ENCODE measurements around the gene NTN4. TPM values are rescaled to one million over a fixed set of nuclear protein-coding genes. Genes with fewer than 3 reads are reported as not detected.

The NTN4 gene
- total and polyA plus RNA-seq, 10 of the 15 experiments (the other 5 are each of a cell fraction or from before 2014, with no cell fraction given), result 0.15 TPM; not detected in 9

GRCh38 chr12:95678684-95679083 lies 111.9 kb downstream of the NTN4 start:
- Histone ChIP-seq H2AFZ (ENCODE audit: control insufficient read depth, low read depth, low read length) (no peak overlapping the region), H3K79me2 (ENCODE audit: control insufficient read depth, insufficient read depth, low read length) (no peaks in the 10 kb centered on the region), H3K9me3 (replicated peaks; ENCODE audit: control insufficient read depth, insufficient read depth, low read length) (no peaks in the 10 kb centered on the region), H3K9ac (ENCODE audit: control insufficient read depth, insufficient read depth, low read length) (no peak overlapping the region), H3K4me1 (ENCODE audit: control insufficient read depth, insufficient read depth, low read length) (no peaks in the 10 kb centered on the region), H3K27ac (ENCODE audit: control insufficient read depth, insufficient read depth) (no peak overlapping the region), H4K20me1 (ENCODE audit: control insufficient read depth, insufficient read depth) (no peaks in the 10 kb centered on the region), H3K36me3 (ENCODE audit: control insufficient read depth in 2 of 2, insufficient read depth in 2 of 2, low read length in 1 of 2) (no peaks in the 10 kb centered on the region), H3K4me3 (no peak overlapping the region), H3K27me3 (replicated peaks in 1 of 2; ENCODE audit: control insufficient read depth in 2 of 2, insufficient read depth in 2 of 2, low read length in 1 of 2) (no peaks in the 10 kb centered on the region; a peak in 1 of 4 replicates), H3K4me2 (ENCODE audit: control insufficient read depth, insufficient read depth) (no peak overlapping the region)
- DNase-seq (ENCODE audit: low read depth, low spot score), result no peak
- RAD21 ChIA-PET (ENCODE audit: unreplicated experiment), result no interaction called here
- no TSS peak for BruUV-seq (replicated peaks)
- WGBS (ENCODE audit: insufficient coverage, insufficient replicate concordance, low lambda C conversion rate, missing lambda C conversion rate), result 10% methylated on average over 1 of the region's 1 CpG
- intact Hi-C loops (cut with micrococcal nuclease; ENCODE audit: unreplicated experiment), result no loop called here
- no peak for FAIRE-seq
- POLR2A ChIA-PET, result interaction anchor here (0.7 kb wide), 1 partner anchor 115 kb away, joined by 4 read pairs; no protein-coding TSS in a partner anchor
- CTCF ChIA-PET, result no interaction called here
- no peak for TF ChIP-seq NFIC (IDR thresholded peaks at IDR 0.05; ENCODE audit: low read depth, low read length)
- no peak for TF ChIP-seq SRF (IDR thresholded peaks at IDR 0.05; ENCODE audit: low read depth in 2 of 2, low read length in 2 of 2)
- no peak for TF ChIP-seq LARP7 (IDR thresholded peaks at IDR 0.05)
- TF ChIP-seq MYB (IDR thresholded peaks at IDR 0.05; ENCODE audit: borderline replicate concordance, low read depth, low read length), result no peak
- TF ChIP-seq ATF3 (IDR thresholded peaks at IDR 0.05; ENCODE audit: borderline replicate concordance, extremely low read depth, low read depth, low read length), result no peak
- no peak for TF ChIP-seq RAD21 (IDR thresholded peaks at IDR 0.05; ENCODE audit: insufficient read depth, low read depth, low read length)
- no peak for TF ChIP-seq ZNF274 (IDR thresholded peaks at IDR 0.05; ENCODE audit: insufficient read depth, insufficient read length)
- TF ChIP-seq IRF5 (IDR thresholded peaks at IDR 0.05; ENCODE audit: borderline replicate concordance), result no peak
- no peak for TF ChIP-seq RAD51 (IDR thresholded peaks at IDR 0.05)
- TF ChIP-seq MEF2A (IDR thresholded peaks at IDR 0.05; ENCODE audit: insufficient read depth, low read depth, low read length), result no peak
- TF ChIP-seq HDAC2 (IDR thresholded peaks at IDR 0.05), result no peak
- TF ChIP-seq BCL3 (IDR thresholded peaks at IDR 0.05; ENCODE audit: borderline replicate concordance, insufficient read depth, low read depth, low read length, poor library complexity, severe bottlenecking), result no peak
- TF ChIP-seq ASH2L (IDR thresholded peaks at IDR 0.05; ENCODE audit: borderline replicate concordance, low read depth), result no peak
- no peak for TF ChIP-seq MXI1 (IDR thresholded peaks at IDR 0.05; ENCODE audit: low read depth, low read length)
- no peak for TF ChIP-seq ZNF217 (IDR thresholded peaks at IDR 0.05)
- no peak for TF ChIP-seq SUZ12 (IDR thresholded peaks at IDR 0.05; ENCODE audit: unreplicated experiment)
- no peak for TF ChIP-seq FOS (IDR thresholded peaks at IDR 0.05; ENCODE audit: borderline replicate concordance, extremely low read depth, insufficient read length)
- TF ChIP-seq POLR2AphosphoS2 (IDR thresholded peaks at IDR 0.05; ENCODE audit: low read depth, low read length), result no peak
- TF ChIP-seq MEF2B (IDR thresholded peaks at IDR 0.05; ENCODE audit: partially characterized antibody, poor library complexity, severe bottlenecking), result no peak
- no peak for TF ChIP-seq TBL1XR1 (IDR thresholded peaks at IDR 0.05; ENCODE audit: low read depth, low read length)
- no peak for ATAC-seq
- SMC1A ChIA-PET (ENCODE audit: uncharacterized antibody, unreplicated experiment), result no interaction called here
- in situ Hi-C loops (cut with MboI), result no loop called here
